GM21381 (cell line): ENCODE data around the gene ABI3BP.

Experiments used
- ATAC-seq: cut with Tn5 transposase; IDR thresholded peaks from one replicate; pipeline ENCODE4 v1.9.1; 2021; ENCODE audit warnings: mild to moderate bottlenecking, moderate library complexity; ENCODE audit not compliant: unreplicated experiment

ABI3BP gene

DNA sequence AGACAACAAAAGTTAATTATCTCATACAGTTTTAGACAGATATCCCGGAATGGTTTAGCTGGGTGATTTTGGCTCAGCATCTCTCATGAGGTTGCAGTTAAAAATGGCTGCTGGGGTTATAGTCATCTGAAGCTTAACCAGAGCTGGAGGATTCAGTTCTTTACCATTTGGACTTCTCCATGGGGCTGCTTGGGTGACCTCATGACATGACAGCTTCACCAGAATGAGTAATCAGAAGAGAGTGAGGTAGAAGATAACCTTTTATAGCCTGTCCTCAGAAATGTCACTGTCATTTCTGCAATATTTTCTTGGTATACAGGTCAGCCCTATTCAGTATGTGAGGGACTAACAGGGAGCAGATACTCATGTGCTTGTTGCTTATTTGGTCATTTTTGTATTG is 253.0 kb downstream of the ABI3BP start:
- no peak for ATAC-seq

DNA sequence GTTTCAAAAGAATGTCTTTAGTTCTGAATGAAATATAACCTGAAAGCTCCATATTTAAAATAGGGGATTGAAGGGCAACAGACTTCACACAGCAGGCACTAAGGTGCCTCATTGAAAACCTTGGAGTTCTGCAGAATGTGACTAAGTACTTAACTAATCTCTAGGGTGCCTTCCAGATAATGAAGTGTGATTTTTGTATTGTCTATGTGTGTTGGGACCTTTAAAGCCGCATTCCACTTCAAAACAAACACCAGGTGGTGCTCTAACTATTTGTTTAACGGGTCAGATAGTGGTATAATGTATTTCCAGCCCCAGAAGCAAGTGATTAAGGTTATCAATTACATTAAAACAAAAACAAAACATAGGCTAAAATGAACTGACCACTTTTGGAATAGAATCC is 255.9 kb downstream of the ABI3BP start:
- no peak for ATAC-seq

DNA sequence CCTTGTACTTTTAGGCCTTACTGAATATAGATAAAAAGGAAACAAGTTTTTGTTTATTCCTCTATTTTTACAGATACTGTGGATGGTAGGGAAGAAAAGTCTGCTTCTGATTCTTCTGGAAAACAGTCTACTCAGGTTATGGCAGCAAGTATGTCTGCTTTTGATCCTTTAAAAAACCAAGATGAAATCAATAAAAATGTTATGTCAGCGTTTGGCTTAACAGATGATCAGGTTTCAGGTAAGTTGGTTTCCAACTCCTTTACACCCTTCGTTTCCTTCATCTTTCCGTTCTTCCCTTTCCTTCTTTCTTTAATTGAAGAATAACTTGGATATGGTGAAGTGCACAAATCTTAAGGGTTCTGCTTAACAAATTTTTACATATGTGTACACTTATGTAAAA is 260.8 kb downstream of the ABI3BP start:
- no peak for ATAC-seq

DNA sequence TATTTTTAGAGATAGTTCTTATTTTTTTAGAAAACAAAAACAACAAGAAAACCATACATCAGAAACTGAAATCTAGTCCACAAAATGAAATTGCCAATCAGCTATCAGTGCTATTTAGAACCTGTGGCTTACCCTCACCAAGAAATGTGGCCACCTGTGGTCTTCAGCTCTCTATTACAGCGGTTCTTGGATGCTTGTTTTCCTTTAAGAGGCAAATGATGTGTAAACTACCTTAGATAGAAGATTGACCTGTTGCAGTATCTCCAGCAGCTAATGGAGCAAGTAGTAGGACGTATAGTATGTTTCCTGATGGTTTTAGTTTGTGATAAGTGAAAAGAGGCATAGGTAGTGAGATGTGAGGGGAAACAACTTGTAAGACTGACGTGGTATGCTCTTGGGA is 262.7 kb downstream of the ABI3BP start:
- ATAC-seq = peak; percentile 62

DNA sequence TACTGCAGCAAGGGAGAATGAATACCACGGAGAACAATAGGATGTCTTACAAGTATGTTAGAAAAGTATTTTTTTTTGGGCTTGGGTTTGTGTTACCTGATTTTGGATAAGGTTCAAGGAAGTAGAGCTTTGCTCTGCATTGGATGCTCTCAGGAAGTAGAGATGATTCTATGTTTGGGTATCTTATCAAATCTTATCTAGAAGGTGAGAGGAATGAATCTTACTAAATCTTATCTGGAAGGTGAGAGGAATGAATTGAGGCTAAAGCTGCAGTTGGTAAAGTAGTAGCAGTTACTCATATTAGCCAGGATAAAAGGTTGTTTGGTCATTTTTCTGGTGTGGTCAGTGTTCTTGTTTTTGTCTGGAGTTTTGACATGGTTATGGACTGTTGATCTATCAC is 266.5 kb downstream of the ABI3BP start:
- ATAC-seq = no peak

DNA sequence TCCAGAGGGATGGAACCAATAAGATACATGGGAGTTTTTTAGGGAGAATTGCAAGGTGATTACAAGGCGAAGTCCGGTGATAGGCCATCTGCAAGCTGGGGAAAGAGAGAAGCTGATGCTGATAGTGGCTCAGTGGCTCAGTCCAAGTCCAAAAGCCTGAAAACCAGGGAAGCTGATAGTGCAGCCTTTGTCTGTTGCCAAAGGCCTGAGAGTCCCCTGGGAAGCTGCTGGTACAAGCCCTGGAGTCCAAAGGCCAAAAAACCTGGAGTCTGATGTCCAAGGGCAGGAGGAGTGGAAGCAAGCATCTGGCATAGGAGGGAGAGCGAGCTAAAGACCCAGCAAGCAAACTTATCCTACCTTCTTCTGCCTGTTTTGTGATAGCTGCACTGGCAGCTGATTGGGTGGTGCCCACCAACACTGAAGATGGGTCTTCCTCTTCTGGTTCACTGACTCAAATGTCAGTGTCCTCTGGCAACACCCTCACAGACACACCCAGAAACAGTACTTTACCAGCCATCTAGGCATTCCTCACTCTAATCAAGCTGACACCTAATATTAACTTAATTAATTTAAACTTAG is 267.2 kb downstream of the ABI3BP start:
- ATAC-seq = no peak

DNA sequence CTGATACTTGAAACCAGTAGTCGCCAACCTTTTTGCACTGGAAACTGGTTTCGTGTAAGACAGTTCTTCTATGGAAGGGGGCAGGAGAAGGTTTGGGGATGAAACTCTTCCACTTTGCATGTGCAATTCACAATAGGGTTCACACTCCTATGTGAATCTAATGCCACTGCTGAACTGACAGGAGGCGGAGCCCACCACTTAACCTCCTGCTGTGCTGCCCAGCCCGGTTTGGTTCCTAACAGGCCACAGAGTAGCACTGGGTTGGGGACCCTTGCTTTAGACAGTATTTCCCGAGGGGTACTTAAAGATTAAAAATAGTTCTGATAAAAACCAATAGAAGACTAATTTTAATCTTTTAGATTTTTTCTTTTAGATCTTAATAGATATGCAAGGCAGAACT is 272.8 kb downstream of the ABI3BP start:
- no peak for ATAC-seq

DNA sequence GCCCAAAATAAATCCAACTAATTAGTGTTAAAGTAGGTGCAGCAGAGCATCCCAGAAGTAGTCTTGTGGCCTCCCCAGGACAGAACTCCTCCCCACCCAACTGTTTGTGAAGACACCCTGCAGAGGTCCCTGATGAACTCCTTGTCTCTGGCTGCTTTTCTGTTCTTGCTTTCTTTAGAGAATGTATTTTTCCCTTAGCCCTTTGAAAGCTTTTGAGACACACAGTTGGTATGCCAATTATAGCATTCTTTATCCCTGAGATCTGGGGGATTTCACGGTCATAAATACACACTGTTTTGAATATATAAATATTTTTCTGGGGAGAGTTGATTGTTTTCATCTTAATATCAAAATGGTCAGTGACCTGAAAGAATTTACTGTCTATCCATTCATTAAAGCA is 274.1 kb downstream of the ABI3BP start:
- no peak for ATAC-seq

DNA sequence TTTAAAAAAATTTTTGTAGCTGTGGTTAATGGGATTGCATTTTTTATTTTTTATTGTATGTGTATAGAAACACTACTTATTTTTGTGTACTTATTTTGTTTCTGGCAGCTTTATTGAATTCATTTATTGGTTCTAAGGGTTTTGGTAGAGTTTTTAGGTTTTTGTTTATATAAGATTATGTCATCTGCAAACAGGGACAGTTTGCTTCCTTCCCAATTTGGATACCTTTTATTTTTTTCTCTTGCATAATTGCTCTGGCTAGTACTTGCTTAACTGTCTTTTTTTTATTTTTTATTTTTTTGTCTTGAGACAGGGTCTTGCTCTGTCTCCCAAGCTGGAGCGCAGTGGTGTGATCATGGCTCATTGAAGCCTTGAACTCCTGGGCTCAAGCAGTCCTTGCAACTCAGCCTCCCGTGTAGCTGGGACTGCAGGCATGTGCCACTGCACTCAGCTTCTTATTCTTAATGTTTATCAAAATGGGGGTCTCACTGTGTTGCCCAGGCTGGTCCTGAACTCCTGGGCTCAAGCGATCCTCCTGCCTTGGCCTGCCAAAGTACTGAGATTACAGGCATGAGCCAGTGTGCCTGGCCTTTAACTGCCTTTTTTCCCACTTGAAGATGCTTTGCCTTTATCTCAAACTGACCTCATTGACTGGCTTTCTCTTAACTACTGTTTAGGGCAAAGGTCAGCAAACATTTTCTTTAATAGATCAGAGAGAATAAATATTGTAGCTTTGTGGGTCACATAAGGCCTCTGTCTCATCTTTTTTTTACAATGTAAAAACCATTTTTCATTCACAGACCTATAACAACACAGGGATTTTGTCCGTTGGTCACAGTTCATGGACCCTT is 275.4 kb downstream of the ABI3BP start:
- ATAC-seq = no peak

DNA sequence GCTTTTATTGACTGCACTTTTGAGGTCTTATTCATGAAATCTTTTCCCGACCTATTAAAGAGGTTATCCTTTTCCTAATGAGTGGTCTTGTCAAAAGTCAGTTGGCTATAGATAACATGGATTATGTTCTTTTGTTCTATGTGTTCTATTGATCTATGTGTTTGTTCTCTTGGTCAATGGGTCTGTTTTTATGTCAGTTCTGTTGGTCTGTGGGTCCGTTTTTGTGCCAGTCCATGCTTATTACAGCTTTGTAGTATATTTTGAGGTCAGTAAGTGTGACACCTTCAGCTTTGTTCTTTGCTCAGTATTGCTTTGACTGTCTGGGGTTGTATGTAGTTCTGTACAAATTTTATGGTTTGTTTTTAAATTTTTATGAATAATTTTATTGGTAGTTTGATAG is 276.2 kb downstream of the ABI3BP start:
- no peak for ATAC-seq

DNA sequence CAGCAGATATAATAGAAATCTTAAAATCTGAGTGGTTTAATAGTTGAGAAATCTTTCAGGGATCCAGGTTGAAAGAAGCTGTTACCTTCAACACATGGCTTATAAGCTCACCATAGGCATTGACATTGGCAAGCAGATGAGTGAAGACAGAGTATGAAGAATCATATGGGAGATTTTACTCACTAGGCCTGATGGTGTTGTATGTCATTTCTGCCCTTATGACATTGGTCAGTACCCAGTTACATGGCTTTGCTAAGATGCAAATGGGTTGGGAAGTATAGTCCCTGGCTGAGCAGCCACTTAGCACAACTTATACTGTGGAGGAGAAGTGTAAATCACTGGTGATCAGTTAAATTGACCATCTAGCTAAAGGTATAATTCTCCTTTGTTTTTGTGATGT is 278.0 kb downstream of the ABI3BP start:
- ATAC-seq = no peak

DNA sequence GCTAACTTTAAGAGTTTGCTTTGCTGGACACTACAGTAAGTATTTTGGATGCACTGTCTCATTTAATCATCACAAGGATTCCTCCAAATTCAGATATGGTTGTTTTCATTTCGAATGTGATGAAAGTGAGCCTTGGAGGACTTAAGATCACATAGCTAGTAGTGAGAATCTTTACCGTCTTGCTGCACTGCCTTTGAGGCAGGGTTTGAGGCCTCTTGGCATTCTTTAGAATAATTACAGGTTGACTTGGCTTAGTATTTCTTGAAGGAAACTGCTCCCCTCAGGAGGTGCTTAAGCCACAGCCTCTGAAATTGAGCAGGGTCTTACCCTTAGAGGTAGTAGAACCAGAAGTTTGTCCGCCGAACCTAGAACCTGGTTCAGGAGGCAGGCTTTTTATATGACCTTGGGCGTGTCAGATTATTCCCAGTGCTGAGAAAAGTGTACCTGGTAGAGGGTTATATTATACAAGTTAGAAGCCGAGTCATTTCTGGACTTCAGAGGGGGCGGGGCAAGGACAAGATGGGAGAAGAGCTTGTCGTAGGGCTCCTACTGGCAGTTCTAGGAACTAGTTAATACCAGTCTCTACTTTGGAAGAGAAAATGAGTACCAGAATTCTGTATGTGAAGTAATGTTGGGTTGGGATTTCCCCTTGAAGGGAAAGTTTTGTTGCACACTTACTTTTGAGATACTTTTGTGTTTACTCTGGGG is 282.8 kb downstream of the ABI3BP start:
- ATAC-seq = peak; percentile 37

DNA sequence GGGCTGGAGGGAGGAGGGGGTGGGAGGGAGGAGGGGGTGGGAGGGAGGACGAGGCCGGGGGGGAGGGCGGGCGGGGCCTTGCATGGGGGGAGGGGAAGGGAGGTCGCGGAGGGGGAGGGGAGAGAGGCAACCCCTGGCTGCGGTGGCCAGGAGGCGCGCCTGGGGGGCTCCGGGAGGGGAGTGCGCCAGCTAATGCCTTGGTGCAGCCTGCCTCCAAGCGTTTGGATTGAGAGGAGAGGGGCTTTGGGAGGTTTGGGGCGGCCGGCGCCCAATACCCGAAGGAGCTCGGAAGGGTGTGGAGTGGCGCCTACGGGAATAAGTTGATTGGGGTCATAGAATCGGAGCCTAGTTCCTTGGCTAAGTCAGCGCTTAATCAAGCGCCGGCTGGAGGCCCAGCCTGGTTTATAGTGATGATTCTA is 283.4 kb downstream of the ABI3BP start:
- ATAC-seq = no peak

DNA sequence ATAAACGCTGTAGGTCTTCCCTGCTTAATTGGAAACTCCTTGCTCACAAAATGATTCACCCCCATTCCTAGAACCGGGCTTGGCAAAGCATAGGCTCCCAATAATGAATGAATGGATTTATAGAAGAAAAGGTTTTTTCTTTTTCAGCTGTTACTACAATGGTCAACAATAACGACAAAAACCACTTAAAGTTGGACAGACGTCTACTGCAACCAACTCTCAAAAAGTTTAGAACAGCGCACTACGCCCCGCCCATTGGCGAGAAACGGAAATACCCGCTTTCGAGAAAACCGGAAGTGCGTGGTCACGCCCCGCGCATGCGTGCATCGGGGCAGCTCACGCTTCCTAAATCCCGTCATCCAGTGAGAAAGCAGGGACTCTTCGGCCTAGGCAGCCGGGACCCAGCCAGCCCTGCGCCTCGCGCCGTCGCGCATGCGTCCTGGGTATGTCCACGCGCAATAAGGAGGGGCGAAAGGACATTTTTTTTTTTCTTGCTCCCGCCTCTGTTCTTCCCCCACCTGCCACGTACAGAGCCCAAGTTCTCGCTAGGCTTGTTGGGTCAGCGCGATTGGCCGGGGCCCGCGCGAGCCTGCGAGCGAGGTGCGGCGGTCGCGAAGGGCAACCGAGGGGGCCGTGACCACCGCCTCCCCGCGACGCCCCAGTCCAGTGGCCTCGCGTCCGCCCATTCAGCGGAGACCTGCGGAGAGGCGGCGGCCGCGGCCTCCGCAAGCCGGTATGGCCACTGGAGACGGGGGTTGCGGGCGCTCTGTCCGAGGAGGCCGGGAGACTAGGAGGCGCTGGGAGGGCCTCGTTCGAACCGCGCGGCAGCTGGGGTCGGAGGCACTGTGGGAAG is 284.0 kb downstream of the ABI3BP start, which contains the start of gene TFG:
Gene TFG (plus strand): TSS at position 506 of the 853 bp plus-strand sequence. CDS start 4,192 bp downstream, outside the sequence.
- ATAC-seq = peak; percentile 91

DNA sequence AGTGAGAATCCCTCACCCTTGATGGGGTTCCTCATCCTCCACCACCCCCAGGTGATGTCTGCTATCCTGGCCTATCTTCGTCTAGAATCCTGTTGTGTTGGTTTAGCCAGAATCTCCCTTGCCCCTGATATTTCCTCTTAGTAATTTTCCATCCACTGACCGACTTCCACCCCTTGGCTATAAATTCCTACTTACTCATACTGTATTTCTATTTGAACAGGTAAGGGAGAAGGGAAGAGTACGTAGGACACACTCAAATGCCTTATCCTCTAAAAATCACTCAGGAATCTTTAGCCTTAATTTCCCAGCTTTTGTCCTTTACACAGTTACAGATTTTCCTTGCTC is 284.6 kb downstream of the ABI3BP start:
- ATAC-seq = no peak

DNA sequence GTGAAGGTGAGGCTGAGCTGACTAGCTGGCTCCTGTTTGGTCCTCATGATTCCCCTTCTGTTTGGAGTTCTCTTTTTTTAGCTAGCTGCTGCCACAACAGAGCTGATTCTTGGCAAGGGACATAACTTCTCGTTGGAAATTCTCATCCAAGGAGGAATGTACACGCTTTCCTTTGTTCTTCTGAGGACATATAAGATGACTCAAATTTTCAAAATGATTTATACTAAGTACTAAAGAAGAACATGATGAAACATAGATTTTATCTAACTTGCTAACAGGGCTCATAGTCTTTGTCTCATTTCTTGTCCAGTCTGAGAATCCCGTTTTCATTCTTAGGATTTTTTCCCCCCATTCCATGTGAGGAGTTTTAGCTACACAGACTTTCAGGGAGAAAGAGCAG is 286.9 kb downstream of the ABI3BP start:
- ATAC-seq = no peak

DNA sequence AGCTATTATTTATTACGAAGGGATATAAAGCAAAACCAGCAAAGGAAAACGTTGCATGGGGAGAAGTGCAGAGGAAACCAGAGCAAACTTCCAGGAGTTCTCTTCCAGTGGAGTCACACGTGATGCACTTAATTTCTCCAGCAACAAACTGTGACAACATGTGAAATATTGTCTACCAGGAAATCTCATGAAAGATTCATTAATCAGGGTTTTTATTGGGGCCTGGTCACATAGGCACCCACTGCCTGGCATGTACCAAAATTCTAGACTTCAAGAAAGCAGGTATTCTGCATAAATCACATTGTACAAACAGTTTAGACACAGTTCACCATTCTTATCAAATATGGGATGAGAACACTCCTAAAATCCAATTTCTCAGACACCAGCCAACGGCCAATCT is 289.4 kb downstream of the ABI3BP start:
- no peak for ATAC-seq

DNA sequence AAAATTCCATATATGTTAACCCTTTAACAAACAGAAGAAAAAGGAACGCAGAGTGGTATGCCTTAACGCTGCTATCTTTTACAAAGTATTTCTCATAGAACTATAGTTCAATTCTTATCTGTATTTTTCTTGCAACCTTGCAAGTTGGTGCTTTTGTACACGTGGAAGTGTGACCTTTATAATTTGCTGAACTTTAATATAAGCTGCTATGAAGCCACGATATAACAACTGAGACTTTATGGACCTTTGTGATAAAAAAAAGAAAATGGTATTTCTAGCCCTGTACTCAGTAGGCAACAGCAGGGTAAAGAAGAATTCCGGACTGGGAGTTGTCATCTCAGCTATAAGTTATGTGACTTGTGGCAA is 290.3 kb downstream of the ABI3BP start:
- no peak for ATAC-seq

DNA sequence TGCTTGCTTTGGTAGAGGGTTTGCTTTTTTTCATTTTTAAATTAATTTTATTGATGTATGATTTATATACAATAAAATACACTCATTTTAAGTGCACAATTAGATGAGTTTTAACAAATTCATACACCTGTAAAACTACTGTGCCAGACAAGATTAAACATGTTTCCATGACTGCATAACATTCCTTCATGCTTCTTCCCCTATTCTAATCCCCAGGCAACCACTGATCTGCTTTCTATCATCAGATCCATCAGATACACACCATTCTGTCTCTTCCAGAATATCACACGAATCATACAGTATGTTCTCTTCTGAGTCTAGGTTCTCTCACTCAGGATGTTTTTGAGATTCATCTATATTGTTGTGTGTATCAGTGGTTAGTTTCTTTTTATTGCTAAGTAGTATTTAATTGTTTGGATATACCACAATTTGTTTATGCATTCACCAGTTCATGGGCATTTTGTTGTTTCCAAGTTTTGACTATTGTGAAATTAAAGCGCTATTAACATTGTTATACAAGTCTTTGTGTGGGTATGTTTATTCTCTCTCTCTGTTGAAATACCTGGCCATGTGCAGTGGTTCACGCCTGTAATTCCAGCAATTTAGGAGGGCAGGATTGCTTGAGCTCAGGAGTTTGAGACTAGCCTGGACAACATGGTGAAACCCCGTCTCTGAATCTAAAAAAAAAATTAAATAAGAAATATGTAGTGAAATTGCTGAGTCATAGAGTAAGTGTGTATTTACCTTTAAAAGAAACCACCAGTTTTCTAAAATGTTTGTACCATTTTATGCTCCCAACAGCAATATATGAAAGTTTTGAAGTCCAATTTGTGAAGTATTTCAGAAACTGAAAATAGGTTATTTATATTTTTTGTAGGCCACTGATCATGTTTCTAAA is 290.9 kb downstream of the ABI3BP start:
- ATAC-seq = no peak

DNA sequence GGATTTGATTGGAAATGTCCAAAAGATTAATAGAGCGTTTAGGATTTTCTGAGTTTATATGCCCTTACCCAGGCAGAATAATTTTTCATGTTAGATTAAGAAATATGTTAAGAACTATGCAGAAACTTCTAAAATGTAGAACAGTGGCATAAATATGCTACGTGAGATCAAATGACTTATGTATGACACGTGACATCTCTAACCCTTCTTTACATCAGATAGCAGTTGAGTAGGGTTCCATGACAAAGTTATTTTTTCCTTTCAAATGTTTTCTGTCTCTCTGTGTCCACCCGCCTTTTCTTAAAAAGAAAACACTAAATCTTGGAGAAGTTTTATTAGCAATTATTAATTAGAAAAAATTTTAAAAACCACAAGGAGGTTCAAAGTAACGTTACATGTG is 292.5 kb downstream of the ABI3BP start:
- no peak for ATAC-seq
